Naive B cell (primary cell): ENCODE data around the gene SERPINA10. TPM values are rescaled to one million over a fixed set of nuclear protein-coding genes. Genes with fewer than 3 reads are reported as not detected.

ENCODE experiments used
- ATAC-seq, 2 donors: fragments of 150-1000 bp; cut with Tn5 transposase; 2 replicates each; pipeline ENCODE4 v1.10.0; 2021; ENCODE audit warnings: low read depth in 2 of 2, mild to moderate bottlenecking in 2 of 2, moderate library complexity in 2 of 2
- DNase-seq: peaks from one replicate; pipeline ENCODE4 v3.0.0; 2022
- H3K27ac Mint-ChIP-seq, 6 donors: one replicate each; pipeline ENCODE4 v1.8.0; 2020 to 2022; ENCODE audit warnings: mild to moderate bottlenecking in 6 of 6, mixed read lengths in 6 of 6, moderate library complexity in 5 of 6, inconsistent platforms in 2 of 6
- H3K27me3 Mint-ChIP-seq, 3 donors: one replicate each; pipeline ENCODE4 v1.8.0; 2021 to 2022; ENCODE audit warnings: mixed read lengths in 3 of 3, mild to moderate bottlenecking in 1 of 3
- H3K36me3 Mint-ChIP-seq, 2 donors: one replicate each; pipeline ENCODE4 v1.8.0; 2020 to 2022; ENCODE audit warnings: mixed read lengths in 2 of 2, inconsistent platforms in 1 of 2, mild to moderate bottlenecking in 1 of 2
- H3K4me1 Mint-ChIP-seq, 3 donors: one replicate each; pipeline ENCODE4 v1.8.0; 2020 to 2022; ENCODE audit warnings: mixed read lengths in 3 of 3, inconsistent platforms in 1 of 3, mild to moderate bottlenecking in 1 of 3, moderate library complexity in 1 of 3
- H3K4me3 Mint-ChIP-seq, 8 donors: one replicate each; pipeline ENCODE4 v1.8.0; 2020 to 2022; ENCODE audit warnings: mild to moderate bottlenecking in 8 of 8, mixed read lengths in 8 of 8, moderate library complexity in 8 of 8, inconsistent platforms in 2 of 8
- H3K9me3 Mint-ChIP-seq, 7 donors: one replicate each; pipeline ENCODE4 v1.8.0; 2020 to 2022; ENCODE audit warnings: mixed read lengths in 7 of 7, mild to moderate bottlenecking in 5 of 7, inconsistent platforms in 2 of 7, moderate library complexity in 1 of 7
- polyA plus RNA-seq, 6 donors: library from polyadenylated mRNA; unstranded; fragments of 300-500 nt; fragmentation: Illumina TruSeq; gene quantifications; one replicate each; pipeline ENCODE4 v1.2.3, GENCODE V29; 2021; ENCODE audit warnings: low read depth in 6 of 6

SERPINA10 gene
- polyA plus RNA-seq, 6 donors from 2014 or later: not detected

DNA sequence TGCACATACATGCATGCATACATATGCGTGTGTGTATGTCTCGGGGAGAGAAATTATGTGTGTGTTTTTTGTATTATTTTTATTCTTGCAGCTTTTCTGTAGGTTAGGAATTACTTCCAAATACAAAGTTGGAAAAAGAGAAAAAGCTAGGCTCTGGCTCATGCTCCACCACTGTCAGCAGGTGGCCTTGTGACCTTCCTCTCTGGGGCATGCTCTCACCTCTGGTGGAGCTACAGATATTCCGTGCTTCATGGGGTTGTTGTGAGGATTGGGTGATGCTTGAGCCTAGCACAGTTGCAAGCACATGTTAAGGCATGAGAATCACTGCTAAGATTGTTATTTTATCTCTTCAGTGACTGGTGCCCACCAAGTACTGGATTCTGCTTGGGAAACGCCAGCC, 36.8 kb upstream of the SERPINA10 start:
- Mint-ChIP-seq H3K9me3 (peaks cover 0 to 10% (median 0%) of the 10 kb centered on the region in 7 donors), H3K4me1 (no peaks in the 10 kb centered on the region), H3K4me3 (no peak overlapping the region), H3K27ac (no peak overlapping the region), H3K36me3 (no peaks in the 10 kb centered on the region), H3K27me3 (peaks cover 0 to 19% (median 12%) of the 10 kb centered on the region in 3 donors)
- DNase-seq (no peak), ATAC-seq (no peak)

GRCh38 chr14:94328196-94328595, 35.1 kb upstream of the SERPINA10 start:
- peaks cover 0 to 12% (median 11%) of the 10 kb centered on the region in 3 donors for H3K27me3 Mint-ChIP-seq

DNA sequence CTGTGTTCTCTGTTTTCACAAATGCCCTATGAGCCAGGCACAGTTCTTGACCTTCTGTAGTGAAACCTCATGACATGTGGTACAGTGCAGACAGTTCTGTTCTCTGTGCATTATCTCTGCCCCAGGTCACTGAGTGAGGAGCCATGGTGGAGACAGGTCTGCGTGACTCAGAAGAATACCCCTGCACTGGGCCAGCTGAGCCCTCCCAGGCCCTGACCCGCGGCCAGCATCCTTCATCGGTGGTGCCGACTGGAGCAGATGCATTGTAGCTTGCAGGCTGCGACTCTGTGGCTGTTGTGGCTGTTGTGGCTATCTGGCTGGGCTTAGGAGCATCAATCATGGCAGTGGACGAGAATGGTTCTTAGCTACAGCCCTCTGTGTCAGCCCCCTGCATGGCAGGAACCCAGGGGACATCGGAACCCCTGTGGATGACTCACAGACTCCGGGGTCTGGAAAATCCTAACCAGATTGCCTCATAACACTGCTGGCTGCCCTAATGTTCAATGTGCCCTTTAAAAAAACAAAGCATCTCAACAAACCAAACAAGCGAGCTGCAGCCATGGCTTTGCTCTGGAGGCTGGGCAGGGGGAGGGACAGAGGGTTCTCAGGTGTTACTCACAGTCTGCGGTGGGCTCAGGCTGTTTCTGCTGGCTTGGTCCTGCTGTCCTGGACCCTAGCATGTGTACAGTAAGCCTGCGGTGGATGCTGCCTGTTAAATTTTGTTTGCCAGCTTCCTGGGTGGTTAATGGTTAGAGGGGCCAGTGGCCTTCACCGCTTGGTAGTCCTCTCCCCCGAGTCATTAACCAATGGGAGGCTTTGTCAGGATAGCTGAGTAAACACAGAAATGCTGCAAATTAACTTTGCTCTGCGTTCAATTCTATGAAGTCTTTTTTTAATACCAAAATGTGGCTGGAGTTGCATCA, 29.8 kb upstream of the SERPINA10 start, which contains the start of gene SERPINA6:
Gene SERPINA6 (minus strand): TSS at position 689 of the 923 bp plus-strand sequence. CDS start 8,688 bp downstream, outside the sequence.
- DNase-seq: no peak
- Mint-ChIP-seq H3K27ac (no peak within 1 kb of the TSS), H3K27me3 (peaks cover 4 to 11% (median 7%) of the 10 kb centered on the region in 3 donors), H3K9me3 (peaks cover 0 to 4% (median under 1%) of the 10 kb centered on the region in 7 donors), H3K4me1 (no peaks in the 10 kb centered on the region), H3K4me3 (no peak within 1 kb of the TSS), H3K36me3 (no peaks in the 10 kb centered on the region)
- no peak for ATAC-seq

More at GRCh38 chr14:94328196-94328595, 35.1 kb upstream of the SERPINA10 start:
- Mint-ChIP-seq H3K9me3 (peaks cover 0 to 10% (median 0%) of the 10 kb centered on the region in 7 donors), H3K4me3 (no peak overlapping the region), H3K36me3 (no peaks in the 10 kb centered on the region), H3K4me1 (no peaks in the 10 kb centered on the region), H3K27ac (no peak overlapping the region)
- ATAC-seq (no peak), DNase-seq (no peak)

- Mint-ChIP-seq H3K27me3 (peaks cover 0 to 11% (median 7%) of the 10 kb centered on the region in 3 donors), H3K27ac (no peak overlapping the region), H3K36me3 (no peaks in the 10 kb centered on the region), H3K4me3 (peak overlapping the region in 1 of 8 donors; percentile 10), H3K9me3 (peaks cover 0 to 8% (median 4%) of the 10 kb centered on the region in 7 donors), H3K4me1 (no peaks in the 10 kb centered on the region)
- DNase-seq (no peak), ATAC-seq (no peak)
Observed at GRCh38 chr14:94321421-94322271, 28.6 kb upstream of the SERPINA10 start.

GRCh38 chr14:94320243-94320642, 27.2 kb upstream of the SERPINA10 start:
- DNase-seq: no peak
- Mint-ChIP-seq H3K36me3 (no peaks in the 10 kb centered on the region), H3K27me3 (peaks cover 0 to 11% (median 7%) of the 10 kb centered on the region in 3 donors), H3K9me3 (peaks cover 0 to 19% (median 6%) of the 10 kb centered on the region in 7 donors), H3K4me1 (no peaks in the 10 kb centered on the region), H3K27ac (no peak overlapping the region), H3K4me3 (peak overlapping the region in 1 of 8 donors; percentile 6)
- ATAC-seq: peak in 1 of 2 donors; percentile 34

- H3K9me3 Mint-ChIP-seq: peaks cover 4 to 28% (median 10%) of the 10 kb centered on the region in 7 donors
- ATAC-seq: no peak
- no peak overlapping the region for H3K4me3 Mint-ChIP-seq
- no peak overlapping the region for H3K27ac Mint-ChIP-seq
- H3K4me1 Mint-ChIP-seq: no peaks in the 10 kb centered on the region
- no peaks in the 10 kb centered on the region for H3K36me3 Mint-ChIP-seq
- H3K27me3 Mint-ChIP-seq: peaks cover 6 to 15% (median 7%) of the 10 kb centered on the region in 3 donors
- DNase-seq: no peak
Observed at GRCh38 chr14:94317259-94317658, 24.2 kb upstream of the SERPINA10 start.

GRCh38 chr14:94316692-94317091, 23.6 kb upstream of the SERPINA10 start:
- Mint-ChIP-seq H3K36me3 (no peaks in the 10 kb centered on the region), H3K27ac (no peak overlapping the region), H3K4me3 (no peak overlapping the region), H3K4me1 (no peaks in the 10 kb centered on the region), H3K27me3 (peaks cover 6 to 15% (median 7%) of the 10 kb centered on the region in 3 donors), H3K9me3 (peaks cover 4 to 28% (median 10%) of the 10 kb centered on the region in 7 donors)
- DNase-seq (no peak), ATAC-seq (no peak)

DNA sequence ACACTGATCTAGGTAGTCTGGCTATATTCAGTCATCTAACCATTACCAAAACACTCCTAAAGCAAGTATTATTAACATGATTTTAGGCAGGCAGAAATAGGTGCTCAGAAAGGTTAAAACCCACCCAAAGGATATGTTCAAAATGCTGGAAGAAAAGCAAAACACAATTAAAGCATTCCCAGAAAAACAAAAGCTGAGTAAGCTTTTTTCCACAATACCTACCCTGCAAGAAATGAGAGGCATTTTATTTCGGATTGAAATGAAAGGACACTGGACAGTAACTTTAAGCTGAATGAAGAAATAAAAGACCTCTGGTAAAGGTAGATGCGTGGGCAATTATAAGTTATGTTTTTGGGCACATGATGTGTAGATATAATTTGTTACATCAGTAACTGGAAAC, 21.8 kb upstream of the SERPINA10 start:
- H3K4me1 Mint-ChIP-seq: no peaks in the 10 kb centered on the region
- DNase-seq (no peak), ATAC-seq (no peak)

GRCh38 chr14:94313991-94314655, 21.1 kb upstream of the SERPINA10 start:
- Mint-ChIP-seq H3K9me3 (peaks cover 4 to 30% (median 8%) of the 10 kb centered on the region in 7 donors), H3K27me3 (peaks cover under 1 to 10% (median 6%) of the 10 kb centered on the region in 3 donors), H3K27ac (no peak overlapping the region), H3K4me3 (no peak overlapping the region), H3K36me3 (peaks cover 0 to under 1% of the 10 kb centered on the region in 2 donors), H3K4me1 (no peaks in the 10 kb centered on the region)
- ATAC-seq: no peak
- DNase-seq: no peak

More for the DNA sequence above, 21.8 kb upstream of the SERPINA10 start:
- H3K9me3 Mint-ChIP-seq: peaks cover 4 to 28% (median 10%) of the 10 kb centered on the region in 7 donors
- H3K27me3 Mint-ChIP-seq: peaks cover 0 to 15% (median 6%) of the 10 kb centered on the region in 3 donors
- H3K36me3 Mint-ChIP-seq: no peaks in the 10 kb centered on the region
- H3K4me3 Mint-ChIP-seq: no peak overlapping the region
- no peak overlapping the region for H3K27ac Mint-ChIP-seq

DNA sequence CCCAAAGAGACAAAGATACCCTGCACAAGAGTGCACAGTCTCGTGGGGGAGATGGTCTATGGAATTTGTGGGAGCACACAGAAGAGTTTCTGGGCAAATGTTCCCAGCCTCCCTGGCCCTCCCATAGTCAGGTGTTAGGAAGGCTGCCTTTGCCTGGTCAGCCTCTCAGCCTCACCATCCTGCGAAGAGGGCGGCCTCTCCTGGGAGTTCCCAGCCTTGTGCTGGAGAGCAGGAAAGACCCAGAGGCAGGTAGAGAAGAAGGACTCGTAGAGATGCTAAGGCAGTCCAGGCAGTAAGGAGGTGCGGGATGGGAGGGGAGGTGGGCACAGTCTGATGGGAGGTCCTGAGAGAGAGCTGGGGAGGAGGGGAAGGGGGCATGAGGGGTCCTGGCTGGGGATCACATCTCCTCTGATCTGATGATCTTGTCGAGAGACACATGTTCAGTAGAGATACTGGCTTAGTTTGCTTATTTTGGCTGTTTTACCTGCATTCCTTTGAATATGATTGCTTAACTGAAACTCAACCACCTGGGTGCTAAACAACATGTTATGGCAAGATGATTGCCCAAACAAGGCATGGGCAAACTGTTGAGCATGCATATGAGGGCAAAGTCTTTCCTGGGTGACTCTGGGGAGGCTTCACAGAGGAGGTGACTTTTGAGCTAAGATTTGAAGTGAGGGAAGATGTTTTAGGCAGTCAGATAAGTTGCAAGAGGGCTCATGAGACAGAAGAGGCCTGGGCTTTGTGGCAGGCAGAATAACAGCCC, 19.6 kb upstream of the SERPINA10 start:
- Mint-ChIP-seq H3K27me3 (peaks cover 9 to 13% (median 10%) of the 10 kb centered on the region in 3 donors), H3K9me3 (peaks cover 14 to 40% (median 20%) of the 10 kb centered on the region in 7 donors), H3K4me1 (no peaks in the 10 kb centered on the region), H3K4me3 (no peak overlapping the region), H3K27ac (no peak overlapping the region), H3K36me3 (peaks cover 0 to 15% of the 10 kb centered on the region in 2 donors)
- DNase-seq (no peak), ATAC-seq (no peak)

DNA sequence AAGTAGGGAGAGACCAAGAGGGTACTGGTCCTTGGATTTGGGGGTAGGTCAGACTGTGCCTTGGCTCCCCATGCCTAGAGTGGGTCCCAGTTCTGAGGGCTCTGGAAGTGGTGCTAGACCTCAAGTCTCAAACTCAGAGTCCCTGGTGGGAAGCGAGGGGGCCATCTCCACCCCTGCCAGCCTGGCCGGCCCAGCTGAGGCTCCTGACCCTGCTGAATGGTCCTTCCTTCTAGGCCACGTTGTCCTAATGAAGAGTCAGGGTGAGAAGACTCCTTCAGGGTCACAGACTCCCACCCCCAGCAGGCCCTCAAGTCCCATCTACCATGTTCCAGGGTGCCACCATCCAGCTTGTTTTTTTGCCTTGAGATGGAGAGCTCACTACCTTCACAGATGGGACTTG, 17.2 kb upstream of the SERPINA10 start:
- Mint-ChIP-seq H3K4me3 (no peak overlapping the region), H3K4me1 (no peaks in the 10 kb centered on the region), H3K9me3 (peaks cover 14 to 37% (median 22%) of the 10 kb centered on the region in 7 donors), H3K36me3 (peaks cover 0 to 15% of the 10 kb centered on the region in 2 donors), H3K27me3 (peaks cover 5 to 13% (median 9%) of the 10 kb centered on the region in 3 donors), H3K27ac (no peak overlapping the region)
- DNase-seq (no peak), ATAC-seq (no peak)

GRCh38 chr14:94309721-94310120, 16.7 kb upstream of the SERPINA10 start:
- ATAC-seq (no peak), DNase-seq (no peak)
- Mint-ChIP-seq H3K27me3 (peaks cover 5 to 12% (median 9%) of the 10 kb centered on the region in 3 donors), H3K4me1 (no peaks in the 10 kb centered on the region), H3K9me3 (peaks cover 14 to 32% (median 22%) of the 10 kb centered on the region in 7 donors), H3K27ac (no peak overlapping the region), H3K36me3 (peaks cover 0 to 15% of the 10 kb centered on the region in 2 donors), H3K4me3 (no peak overlapping the region)
